Gastroesophageal sphincter (tissue), 4 donors: Measurements from ENCODE around the gene CAPN10. TPM values are rescaled to one million over a fixed set of nuclear protein-coding genes. Genes with fewer than 3 reads are reported as not detected.

ENCODE experiments used
- ATAC-seq: fragments of 150-250 bp; one replicate; pipeline ENCODE4 v1.9.1; 2016; ENCODE audit warnings: mild to moderate bottlenecking, moderate library complexity
- H3K27ac ChIP-seq, 4 donors: fragments of 200-600 bp; sonication (generic) in 3 of 4; 1 replicate in 3 of 4; 2 replicates in 1 of 4; pipeline ENCODE4 v1.5.1; 2016 to 2019
- H3K27me3 ChIP-seq: fragments of 200-600 bp; sonication (generic); one replicate; pipeline ENCODE4 v1.5.1; 2019
- H3K36me3 ChIP-seq, 2 donors: fragments of 200-600 bp; sonication (generic); one replicate each; pipeline ENCODE4 v1.5.1; 2019; ENCODE audit warnings: control low read depth in 1 of 2
- H3K4me1 ChIP-seq, 3 donors: fragments of 200-600 bp; sonication (generic); 1 replicate in 2 of 3; 2 replicates in 1 of 3; pipeline ENCODE4 v1.5.1; 2016 to 2019; ENCODE audit warnings: control low read depth in 2 of 3
- H3K4me3 ChIP-seq, 2 donors: fragments of 200-600 bp; sonication (generic); one replicate each; pipeline ENCODE4 v1.5.1; 2019; ENCODE audit warnings: mild to moderate bottlenecking in 1 of 2, moderate library complexity in 1 of 2
- H3K9me3 ChIP-seq, 3 donors: fragments of 200-600 bp; sonication (generic); one replicate each; pipeline ENCODE4 v1.5.1; 2017 to 2019; ENCODE audit warnings: control low read depth in 2 of 3
- CTCF ChIP-seq, 4 experiments: fragments of 200-600 bp in 2 of 4; fragments of 450-650 bp in 2 of 4; sonication (generic) in 1 of 4; IDR thresholded peaks; one replicate each; pipeline ENCODE4 v1.5.1; 2017 to 2019; ENCODE audit warnings: antibody characterized with exemption in 4 of 4, mild to moderate bottlenecking in 2 of 4, moderate library complexity in 2 of 4
- POLR2A ChIP-seq, 2 donors: fragments of 450-650 bp; IDR thresholded peaks; one replicate each; pipeline ENCODE4 v1.6.1; 2017; ENCODE audit warnings: antibody characterized with exemption in 2 of 2, mild to moderate bottlenecking in 2 of 2, moderate library complexity in 1 of 2
- WGBS, 2 donors: methylation state at CpG; one replicate each; pipeline ENCODE4 v1.1.5; 2018; ENCODE audit warnings: low coverage in 1 of 2; 5-methylcytosine and 5-hydroxymethylcytosine counted together
- total RNA-seq, 4 donors: library from RNA; depleted of rRNA; stranded (reverse); fragments of >200 nt; gene quantifications; one replicate each; pipeline ENCODE4 v1.1.0, GENCODE V29; 2016

The CAPN10 gene
- total RNA-seq, 4 donors from 2014 or later: 19.2 to 34.7 (median 23.2) TPM

- H3K27me3 ChIP-seq: peaks cover 96% of the 10 kb centered on the region
- TF ChIP-seq CTCF (IDR thresholded peaks at IDR 0.05) (no peak), POLR2A (IDR thresholded peaks at IDR 0.05) (no peak)
These were observed 61.7 kb downstream of the CAPN10 start for GRCh38 chr2:240648155-240648649.

More at GRCh38 chr2:240648155-240648649, 61.7 kb downstream of the CAPN10 start:
- ATAC-seq: no peak
- 100% methylated on average over 4 of the region's 6 CpGs; no CpG with 5 or more reads in 1 of the 2 donors for WGBS, 2 donors
- no peak overlapping the region for H3K4me3 ChIP-seq
- H3K27ac ChIP-seq: no peak overlapping the region
- no peaks in the 10 kb centered on the region for H3K9me3 ChIP-seq
- no peaks in the 10 kb centered on the region for H3K36me3 ChIP-seq
- H3K4me1 ChIP-seq: no peaks in the 10 kb centered on the region

Other genes starting within 250 kb of the CAPN10 start
- 10 to 100 TPM; 22.5 to 73.9 (median 43.3) TPM for gene GPC1, start 151.1 kb upstream of the CAPN10 start, total RNA-seq
- 10 to 100 TPM in 1 of 4 donors, 1 to 10 TPM in 3; 7.0 to 12.0 (median 8.9) TPM for gene ANKMY1, start 28.7 kb upstream of the CAPN10 start, total RNA-seq
- 1 to 10 TPM; 3.0 to 5.3 (median 4.0) TPM for gene DUSP28, start 26.4 kb upstream of the CAPN10 start, total RNA-seq
- 100 to 1,000 TPM in 1 of 4 donors, 10 to 100 TPM in 3; 49.1 to 127 (median 55.5) TPM for gene RNPEPL1, start 18.2 kb upstream of the CAPN10 start, total RNA-seq
- gene GPR35, start 38.7 kb downstream of the CAPN10 start, total RNA-seq: 1 to 10 TPM in 3 of 4 donors, under 1 TPM in 1; 0.93 to 2.3 (median 1.9) TPM
- gene AQP12B, start 96.2 kb downstream of the CAPN10 start, total RNA-seq: not detected
- gene AQP12A, start 105.1 kb downstream of the CAPN10 start, total RNA-seq: not detected
- gene KIF1A, start 233.5 kb downstream of the CAPN10 start, total RNA-seq: 1 to 10 TPM in 2 of 4 donors, under 1 TPM in 2; 0.62 to 2.3 (median 1.6) TPM